Skeletal muscle satellite cell (primary cell): ENCODE measurements around the gene TOX2.
A peak's percentile ranks its signal among the peaks of the same experiment; 100 is the strongest.

Source experiments
- H3K27me3 ChIP-seq: 2 replicates; pipeline ENCODE4 v1.7.0; 2013; ENCODE audit warnings: low read length; ENCODE audit not compliant: control insufficient read depth, insufficient read depth
- H3K36me3 ChIP-seq: 2 replicates; pipeline ENCODE4 v1.7.0; 2013; ENCODE audit warnings: mild to moderate bottlenecking, control low read depth, low read length; ENCODE audit not compliant: insufficient read depth
- H3K4me1 ChIP-seq: 2 replicates; pipeline ENCODE4 v1.7.0; 2013; ENCODE audit warnings: low read length; ENCODE audit not compliant: control insufficient read depth, insufficient read depth
- H3K4me2 ChIP-seq: 2 replicates; pipeline ENCODE4 v1.7.0; 2013; ENCODE audit warnings: mild to moderate bottlenecking, low read length
- H3K4me3 ChIP-seq: 2 replicates; pipeline ENCODE4 v1.7.0; 2013; ENCODE audit warnings: low read length
- H3K9ac ChIP-seq: 2 replicates; pipeline ENCODE4 v1.7.0; 2013; ENCODE audit warnings: mild to moderate bottlenecking, low read depth, low read length, moderate library complexity
- H3K9me3 ChIP-seq: replicated peaks from 2 replicates; pipeline ENCODE4 v1.7.0; 2013; ENCODE audit warnings: mild to moderate bottlenecking, control low read depth, low read length

The TOX2 gene

DNA sequence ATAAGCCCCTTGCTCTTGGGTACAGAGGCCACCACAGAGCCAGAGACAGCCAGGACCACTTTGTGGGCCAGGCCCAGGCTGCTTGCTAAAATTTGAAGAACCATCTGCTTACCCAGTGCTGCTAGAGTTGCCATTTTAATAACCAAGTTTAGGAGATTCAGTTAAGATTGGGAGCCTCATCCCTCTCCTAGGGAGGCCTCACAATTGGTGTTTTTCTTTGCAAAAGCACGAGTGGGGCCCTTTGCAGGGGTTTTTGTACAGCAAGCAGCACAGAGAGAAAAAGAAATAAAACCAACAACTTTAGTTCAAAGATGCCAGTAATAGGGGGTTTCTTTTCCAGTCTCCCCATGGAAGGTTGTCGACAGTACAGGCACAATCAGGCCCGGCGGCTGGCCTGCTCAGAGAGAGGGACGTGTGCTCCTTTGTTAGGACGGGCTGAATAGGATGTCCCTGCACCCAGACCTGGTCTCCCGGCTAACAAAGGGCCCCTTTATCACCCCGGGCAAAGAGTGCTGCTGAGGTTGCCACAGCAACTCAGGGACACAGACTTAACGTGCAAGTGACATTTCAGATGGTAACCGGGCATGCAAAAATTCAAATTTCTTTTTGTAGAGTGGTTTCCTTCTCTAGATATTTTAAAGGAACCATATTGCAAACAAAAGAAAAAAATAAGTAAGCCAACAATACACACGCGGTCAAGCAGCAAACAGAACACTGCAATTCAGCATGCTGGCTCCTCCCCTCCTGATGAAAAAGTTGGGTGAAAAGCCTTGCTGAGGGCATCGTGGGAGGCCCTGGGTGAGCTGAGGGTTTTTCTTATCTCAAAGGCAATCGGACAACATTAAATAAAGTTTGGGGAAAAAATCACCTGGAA, 10.5 kb upstream of the TOX2 start:
- no peak overlapping the region for H3K9ac ChIP-seq
- H3K4me2 ChIP-seq, result no peak overlapping the region
- no peak overlapping the region for H3K4me3 ChIP-seq
- H3K36me3 ChIP-seq, result no peaks in the 10 kb centered on the region
- H3K4me1 ChIP-seq, result no peaks in the 10 kb centered on the region
- peaks cover 28% of the 10 kb centered on the region for H3K27me3 ChIP-seq
- peaks cover 3% of the 10 kb centered on the region for H3K9me3 ChIP-seq

DNA sequence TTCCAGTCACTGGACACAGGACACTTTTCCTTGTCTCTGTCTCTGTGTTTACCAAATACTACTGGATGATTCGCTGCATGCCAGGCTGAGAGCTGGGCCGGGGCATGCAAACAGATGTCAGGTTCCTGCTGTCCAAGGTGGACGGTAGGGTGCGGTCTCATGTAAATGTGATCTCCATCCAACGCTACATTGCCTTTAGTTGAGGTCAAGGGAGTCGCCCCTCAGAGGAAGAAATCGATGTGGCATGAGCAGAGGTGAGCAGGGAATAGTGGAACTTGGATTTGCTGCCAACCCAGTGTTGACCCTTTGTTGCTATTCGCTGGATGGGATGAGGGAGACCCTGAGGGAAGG, 9.8 kb upstream of the TOX2 start:
- Histone ChIP-seq H3K4me3 (no peak overlapping the region), H3K9ac (no peak overlapping the region), H3K9me3 (peaks cover 3% of the 10 kb centered on the region), H3K4me2 (no peak overlapping the region), H3K4me1 (no peaks in the 10 kb centered on the region), H3K27me3 (peaks cover 25% of the 10 kb centered on the region), H3K36me3 (no peaks in the 10 kb centered on the region)

DNA sequence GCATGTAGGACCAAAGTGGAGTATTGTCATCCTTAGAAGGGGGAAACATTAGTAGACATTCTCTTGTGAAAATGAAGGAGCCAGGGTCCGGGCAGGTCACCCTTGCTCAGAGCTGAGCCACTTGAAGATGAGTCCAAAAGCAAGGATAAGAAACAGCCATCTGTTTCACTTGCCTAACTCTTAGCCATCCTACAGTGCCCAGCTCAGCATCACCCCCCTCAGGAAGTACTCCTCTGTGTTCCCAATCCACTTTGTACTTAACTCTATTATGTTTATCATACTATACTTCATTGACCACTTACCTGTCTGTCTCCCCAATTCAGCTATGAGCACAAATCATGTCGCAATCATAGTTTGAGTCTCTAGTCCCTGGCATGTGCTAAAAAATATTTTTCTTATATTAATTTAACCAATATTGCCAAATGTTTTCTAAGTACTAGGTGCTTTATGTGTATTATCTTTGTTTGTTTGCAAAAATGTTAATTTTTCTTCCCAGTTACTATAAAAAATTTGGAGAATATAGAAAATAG, 8.1 kb upstream of the TOX2 start:
- Histone ChIP-seq H3K4me2 (no peak overlapping the region), H3K36me3 (no peaks in the 10 kb centered on the region), H3K9ac (no peak overlapping the region), H3K4me1 (no peaks in the 10 kb centered on the region), H3K4me3 (no peak overlapping the region), H3K27me3 (peaks cover 26% of the 10 kb centered on the region), H3K9me3 (peaks cover 3% of the 10 kb centered on the region)

DNA sequence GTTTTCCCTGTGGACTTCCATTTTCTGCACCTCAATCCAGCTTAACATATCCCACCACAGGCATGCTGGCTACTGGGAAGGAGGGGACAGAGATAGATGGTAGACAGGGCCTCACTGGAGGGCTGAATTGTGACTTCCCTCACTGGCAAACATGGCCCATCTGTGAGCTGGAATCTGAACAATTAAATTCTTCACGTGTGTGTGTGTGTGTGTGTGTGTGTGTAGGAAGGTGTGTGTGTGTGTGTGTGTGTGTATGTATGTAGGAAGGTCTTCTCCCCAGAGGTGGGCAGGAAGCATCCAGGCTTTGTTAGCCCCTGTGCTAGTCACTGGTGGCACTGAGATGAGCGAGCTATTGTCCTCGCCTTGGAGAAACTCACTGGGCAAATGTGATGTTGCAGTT, 5.4 kb upstream of the TOX2 start:
- Histone ChIP-seq H3K4me1 (no peaks in the 10 kb centered on the region), H3K36me3 (no peaks in the 10 kb centered on the region), H3K27me3 (peaks cover 50% of the 10 kb centered on the region), H3K4me3 (no peak overlapping the region), H3K4me2 (no peak overlapping the region), H3K9ac (no peak overlapping the region), H3K9me3 (peaks cover 15% of the 10 kb centered on the region)

DNA sequence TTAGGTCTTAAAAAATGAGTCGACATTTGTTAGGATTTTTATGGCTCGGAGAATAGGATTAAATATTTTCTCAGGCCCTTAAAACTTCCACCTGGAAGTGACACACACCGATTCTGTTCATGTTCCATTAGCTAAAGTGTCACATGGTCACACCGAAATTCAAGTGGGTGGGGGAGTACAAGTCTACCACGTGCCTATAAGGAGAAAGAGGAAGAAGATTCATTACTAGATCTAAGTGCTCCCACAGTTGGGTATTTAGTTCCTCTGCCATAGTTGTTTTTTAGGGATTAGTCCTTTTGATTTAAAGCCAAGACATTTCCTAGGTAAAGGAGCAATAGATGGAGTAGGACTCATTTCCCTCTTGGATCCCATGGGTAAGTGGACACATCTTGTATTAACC, 4.9 kb upstream of the TOX2 start:
- Histone ChIP-seq H3K36me3 (no peaks in the 10 kb centered on the region), H3K4me3 (no peak overlapping the region), H3K4me1 (no peaks in the 10 kb centered on the region), H3K4me2 (no peak overlapping the region), H3K9ac (no peak overlapping the region), H3K9me3 (peaks cover 15% of the 10 kb centered on the region), H3K27me3 (peaks cover 49% of the 10 kb centered on the region)

DNA sequence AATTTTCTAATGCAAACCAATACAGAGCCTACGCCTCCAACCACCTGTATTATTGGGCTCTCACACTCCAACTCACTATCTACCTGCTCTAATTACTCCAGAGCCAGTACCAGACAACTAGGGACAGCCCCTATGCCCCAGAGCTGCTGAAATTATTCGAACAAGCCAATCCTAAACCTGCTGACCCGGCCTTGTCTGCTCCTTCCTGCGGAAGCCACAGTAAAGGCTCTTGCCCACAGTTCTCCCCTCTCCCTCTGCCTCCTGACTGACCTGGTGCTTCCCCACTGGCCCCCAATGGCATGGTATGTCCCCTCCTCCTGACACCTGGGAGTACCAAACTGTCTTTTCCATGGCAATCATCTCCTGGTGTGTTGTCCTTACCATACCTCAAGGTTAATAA, 4.1 kb upstream of the TOX2 start:
- peaks cover 5% of the 10 kb centered on the region for H3K4me1 ChIP-seq
- H3K9ac ChIP-seq, result no peak overlapping the region
- H3K9me3 ChIP-seq, result peaks cover 15% of the 10 kb centered on the region
- H3K27me3 ChIP-seq, result peaks cover 52% of the 10 kb centered on the region
- H3K4me2 ChIP-seq, result no peak overlapping the region
- H3K36me3 ChIP-seq, result no peaks in the 10 kb centered on the region
- H3K4me3 ChIP-seq, result no peak overlapping the region

DNA sequence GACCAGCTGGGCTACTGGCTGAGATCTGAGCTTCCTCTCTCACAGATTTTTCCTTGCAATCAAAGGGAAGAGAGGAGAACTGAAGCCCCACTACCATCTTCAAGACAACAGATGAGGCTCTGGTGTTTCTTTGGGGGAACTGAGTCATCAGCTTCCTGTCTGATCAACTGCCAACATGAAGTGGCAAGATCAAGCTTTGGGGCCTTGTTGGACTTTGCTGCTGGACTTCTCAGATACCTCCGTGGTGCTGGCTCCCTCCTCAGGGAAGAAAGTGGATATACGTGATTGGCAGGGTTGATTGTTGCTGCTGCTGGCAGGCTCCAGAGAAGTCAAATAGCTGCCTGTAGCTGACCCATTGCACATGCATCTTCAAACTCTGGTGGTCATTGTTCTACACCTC, 3.6 kb upstream of the TOX2 start:
- no peak overlapping the region for H3K4me2 ChIP-seq
- no peak overlapping the region for H3K4me3 ChIP-seq
- H3K9ac ChIP-seq, result no peak overlapping the region
- H3K36me3 ChIP-seq, result no peaks in the 10 kb centered on the region
- H3K4me1 ChIP-seq, result peaks cover 10% of the 10 kb centered on the region
- peaks cover 57% of the 10 kb centered on the region for H3K27me3 ChIP-seq
- H3K9me3 ChIP-seq, result peaks cover 15% of the 10 kb centered on the region

DNA sequence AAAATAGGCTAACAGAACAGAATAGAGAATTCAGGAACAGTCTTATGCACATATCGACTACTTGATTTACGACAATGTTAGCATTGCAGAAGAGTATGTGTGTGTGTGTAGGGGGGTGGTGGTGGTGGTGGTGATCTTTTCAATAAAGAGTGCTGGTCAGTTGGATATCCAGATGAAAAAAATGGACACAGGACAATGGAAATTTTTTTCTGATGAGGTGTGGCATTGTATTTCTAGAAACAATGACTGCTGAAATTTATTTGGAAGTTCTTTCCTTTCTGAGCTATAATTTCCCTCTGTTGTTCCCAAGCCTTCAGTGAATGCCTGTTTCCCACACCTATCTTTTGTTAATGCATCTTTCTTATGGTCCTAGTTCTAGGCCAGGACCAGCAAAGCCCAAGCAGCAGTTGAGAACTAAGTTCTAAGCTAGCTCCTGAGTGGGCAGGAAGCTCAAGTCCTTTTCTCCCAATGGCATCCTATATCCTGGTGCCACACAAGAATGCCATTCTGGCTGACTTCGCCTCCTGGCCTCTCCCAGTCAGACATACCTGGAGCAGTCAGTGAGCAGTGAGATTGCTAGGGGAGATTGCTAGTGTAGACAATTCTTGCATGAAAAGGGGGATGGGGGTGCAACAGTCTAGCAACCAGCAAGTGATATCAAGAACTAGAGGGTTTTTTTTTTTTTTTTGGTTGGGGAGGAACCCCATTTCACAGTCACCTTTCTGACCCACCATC, 1.2 kb upstream of the TOX2 start:
- Histone ChIP-seq H3K4me1 (peaks cover 13% of the 10 kb centered on the region), H3K36me3 (no peaks in the 10 kb centered on the region), H3K27me3 (peaks cover 73% of the 10 kb centered on the region), H3K9me3 (peaks cover 12% of the 10 kb centered on the region), H3K4me3 (no peak overlapping the region), H3K9ac (no peak overlapping the region), H3K4me2 (no peak overlapping the region)

DNA sequence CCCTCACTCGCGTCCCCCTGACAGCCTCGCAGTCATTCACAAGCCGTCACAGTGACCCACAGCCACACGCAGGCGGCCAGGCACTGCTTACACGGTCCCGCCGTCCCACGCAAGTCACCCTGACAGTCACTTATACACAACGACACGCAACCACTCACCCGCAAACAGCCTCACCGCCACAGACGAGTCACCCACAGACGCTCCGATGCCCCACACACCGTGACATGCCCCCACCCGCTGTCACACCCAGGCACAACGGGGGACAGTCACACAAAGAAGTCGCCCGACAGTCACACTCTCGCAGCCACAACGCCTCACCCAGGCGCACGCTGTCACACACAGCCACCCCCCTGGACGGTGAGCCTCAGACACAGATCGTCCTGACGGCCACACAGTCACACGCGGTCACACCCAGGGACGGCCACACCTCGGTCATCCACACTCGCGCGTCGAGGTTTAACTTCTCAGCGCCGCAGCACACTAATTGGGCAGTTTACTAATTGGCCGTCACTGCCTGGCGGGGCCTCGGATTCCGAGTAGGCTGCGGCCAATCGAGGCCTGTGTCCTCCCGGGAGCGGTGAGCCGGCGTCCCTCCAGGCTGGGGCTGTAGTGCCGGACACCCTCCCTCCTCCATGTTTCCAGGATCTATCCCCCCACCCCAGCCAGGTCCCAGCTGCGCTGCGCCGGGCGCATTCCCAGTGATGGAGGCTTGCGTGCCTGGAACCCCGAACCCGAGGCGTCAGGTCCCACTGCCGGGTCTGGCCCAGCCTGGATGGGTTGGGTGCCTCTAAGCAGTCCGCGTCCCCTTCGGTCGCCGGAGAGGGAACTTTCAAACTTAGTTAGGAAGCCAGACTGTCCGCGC, 790 bp downstream of the TOX2 start:
- Histone ChIP-seq H3K9ac (no peak overlapping the region), H3K4me1 (peaks cover 13% of the 10 kb centered on the region)

DNA sequence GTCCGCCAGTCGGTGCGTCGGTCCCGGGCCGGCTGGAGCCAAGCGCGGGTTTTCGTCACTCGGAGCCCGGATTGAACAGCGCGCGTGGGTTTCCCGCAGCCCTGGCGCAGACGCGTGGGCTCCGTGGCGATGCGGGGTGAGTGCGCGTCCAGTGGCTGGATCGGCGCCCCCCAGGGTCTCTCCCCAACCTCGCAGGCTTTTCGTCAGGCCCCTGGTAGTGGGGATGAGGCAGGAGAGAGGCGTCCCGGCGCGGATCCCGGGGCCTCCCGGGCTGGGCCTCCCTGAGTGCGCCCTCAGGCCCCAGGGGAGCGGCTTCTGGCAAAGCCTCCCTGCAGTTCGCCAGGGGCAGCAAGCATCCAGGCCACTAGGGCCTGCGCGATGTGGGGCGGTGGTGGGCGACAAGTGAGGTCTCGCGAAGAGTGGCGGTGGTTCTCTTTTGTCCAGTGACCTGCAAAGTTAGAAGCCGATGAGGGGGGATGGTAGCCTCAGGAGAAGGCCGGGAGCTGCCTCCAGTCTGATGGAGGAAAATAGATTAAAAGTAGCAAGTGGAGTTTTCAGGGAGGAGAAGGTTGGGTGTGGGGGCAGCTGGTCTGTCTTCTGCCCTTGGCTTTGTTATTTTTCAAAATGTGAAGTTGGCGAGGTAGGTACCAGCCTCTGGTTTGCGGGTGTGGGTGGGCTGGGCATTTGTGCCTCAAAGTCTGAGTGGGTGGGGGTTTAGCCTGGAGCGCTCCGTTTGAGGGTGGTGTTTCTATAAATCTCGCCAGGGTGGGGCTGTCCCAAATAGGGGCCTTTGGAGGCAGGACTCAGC, 1.6 kb downstream of the TOX2 start:
- Histone ChIP-seq H3K9me3 (peaks cover 12% of the 10 kb centered on the region), H3K4me2 (peak overlapping the region; percentile 49), H3K4me1 (peaks cover 13% of the 10 kb centered on the region), H3K36me3 (no peaks in the 10 kb centered on the region), H3K9ac (no peak overlapping the region), H3K4me3 (no peak overlapping the region), H3K27me3 (peaks cover 81% of the 10 kb centered on the region)

More for the DNA sequence above, 790 bp downstream of the TOX2 start:
- Histone ChIP-seq H3K4me3 (peak overlapping the region; percentile 20), H3K9me3 (peaks cover 12% of the 10 kb centered on the region), H3K36me3 (no peaks in the 10 kb centered on the region), H3K4me2 (peak overlapping the region; percentile 49), H3K27me3 (peaks cover 77% of the 10 kb centered on the region)
